ENCODE results near the gene BTBD9. TPM values are rescaled to one million over a fixed set of nuclear protein-coding genes. Genes with fewer than 3 reads are reported as not detected.

The BTBD9 gene
- total RNA-seq, 1 experiment from 2014 or later: 12.5 TPM

- H3K4me3 Mint-ChIP-seq (ENCODE audit: unreplicated experiment): no peak overlapping the region
These were observed 205.7 kb downstream of the BTBD9 start for GRCh38 chr6:38434051-38434450.

GRCh38 chr6:38432479-38432878 is 207.2 kb downstream of the BTBD9 start:
- no peak overlapping the region for H3K27ac Mint-ChIP-seq (ENCODE audit: low read depth, unreplicated experiment)
- H3K36me3 Mint-ChIP-seq (ENCODE audit: insufficient read depth, unreplicated experiment): no peaks in the 10 kb centered on the region
- TF ChIP-seq, protein P1, sequence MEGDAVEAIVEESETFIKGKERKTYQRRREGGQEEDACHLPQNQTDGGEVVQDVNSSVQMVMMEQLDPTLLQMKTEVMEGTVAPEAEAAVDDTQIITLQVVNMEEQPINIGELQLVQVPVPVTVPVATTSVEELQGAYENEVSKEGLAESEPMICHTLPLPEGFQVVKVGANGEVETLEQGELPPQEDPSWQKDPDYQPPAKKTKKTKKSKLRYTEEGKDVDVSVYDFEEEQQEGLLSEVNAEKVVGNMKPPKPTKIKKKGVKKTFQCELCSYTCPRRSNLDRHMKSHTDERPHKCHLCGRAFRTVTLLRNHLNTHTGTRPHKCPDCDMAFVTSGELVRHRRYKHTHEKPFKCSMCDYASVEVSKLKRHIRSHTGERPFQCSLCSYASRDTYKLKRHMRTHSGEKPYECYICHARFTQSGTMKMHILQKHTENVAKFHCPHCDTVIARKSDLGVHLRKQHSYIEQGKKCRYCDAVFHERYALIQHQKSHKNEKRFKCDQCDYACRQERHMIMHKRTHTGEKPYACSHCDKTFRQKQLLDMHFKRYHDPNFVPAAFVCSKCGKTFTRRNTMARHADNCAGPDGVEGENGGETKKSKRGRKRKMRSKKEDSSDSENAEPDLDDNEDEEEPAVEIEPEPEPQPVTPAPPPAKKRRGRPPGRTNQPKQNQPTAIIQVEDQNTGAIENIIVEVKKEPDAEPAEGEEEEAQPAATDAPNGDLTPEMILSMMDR (IDR thresholded peaks at IDR 0.05; ENCODE audit: unreplicated experiment): no peak
- CTCF ChIA-PET: interaction anchor here (0.5 to 0.6 kb wide), 2 partner anchors 566 to 1106 kb away, joined by 3 read pairs; no protein-coding TSS in a partner anchor
- peaks cover 14% of the 10 kb centered on the region for H3K4me1 Mint-ChIP-seq (ENCODE audit: insufficient read depth, unreplicated experiment)
- intact Hi-C loops (cut with micrococcal nuclease): no loop called here
- H3K9me3 Mint-ChIP-seq (ENCODE audit: unreplicated experiment): no peaks in the 10 kb centered on the region
- no TSS peak for BruUV-seq (replicated peaks)
- POLR2A ChIA-PET: interaction anchor here (0.8 kb wide), 1 partner anchor 61 kb away, joined by 4 read pairs; no protein-coding TSS in a partner anchor
- H3K4me3 Mint-ChIP-seq (ENCODE audit: unreplicated experiment): no peak overlapping the region
- no peaks in the 10 kb centered on the region for H3K27me3 Mint-ChIP-seq (ENCODE audit: insufficient read depth, unreplicated experiment)
- peak; percentile 39 for DNase-seq (ENCODE audit: unreplicated experiment)

More at GRCh38 chr6:38434051-38434450, 205.7 kb downstream of the BTBD9 start:
- Mint-ChIP-seq H3K27ac (ENCODE audit: low read depth, unreplicated experiment) (no peak overlapping the region), H3K9me3 (ENCODE audit: unreplicated experiment) (no peaks in the 10 kb centered on the region), H3K27me3 (ENCODE audit: insufficient read depth, unreplicated experiment) (no peaks in the 10 kb centered on the region), H3K36me3 (ENCODE audit: insufficient read depth, unreplicated experiment) (no peaks in the 10 kb centered on the region), H3K4me1 (ENCODE audit: insufficient read depth, unreplicated experiment) (peaks cover 14% of the 10 kb centered on the region)
- no TSS peak for BruUV-seq (replicated peaks)
- TF ChIP-seq, protein P1 (IDR thresholded peaks at IDR 0.05; ENCODE audit: unreplicated experiment): no peak
- ChIA-PET POLR2A (no interaction called here), CTCF (interaction anchor here (1.0 kb wide), 1 partner anchor 14 kb away, joined by 3 read pairs; no protein-coding TSS in a partner anchor)
- intact Hi-C loops (cut with micrococcal nuclease): no loop called here
- DNase-seq (ENCODE audit: unreplicated experiment): no peak

DNA sequence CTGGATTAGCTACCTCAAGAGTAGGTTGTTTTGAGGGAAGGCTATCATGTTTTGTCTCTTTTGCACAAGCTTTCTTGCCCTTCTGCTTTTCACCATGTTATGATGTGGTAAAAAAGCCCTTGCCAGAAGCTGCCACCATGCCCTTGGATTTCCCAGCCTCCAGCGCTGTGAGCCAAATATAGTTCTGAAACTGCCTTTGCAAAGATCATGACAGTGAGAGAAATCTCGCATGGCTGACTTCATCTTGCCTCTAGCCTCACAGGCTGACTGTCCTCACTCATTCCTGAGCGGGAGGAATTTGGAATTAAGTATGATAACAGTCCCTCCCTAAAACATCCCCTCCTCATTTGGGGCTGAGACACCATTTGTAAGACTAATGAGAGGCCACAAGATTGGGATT is 207.7 kb downstream of the BTBD9 start:
- no peak for DNase-seq (ENCODE audit: unreplicated experiment)
- Mint-ChIP-seq H3K9me3 (ENCODE audit: unreplicated experiment) (no peaks in the 10 kb centered on the region), H3K4me3 (ENCODE audit: unreplicated experiment) (no peak overlapping the region), H3K27ac (ENCODE audit: low read depth, unreplicated experiment) (no peak overlapping the region), H3K4me1 (ENCODE audit: insufficient read depth, unreplicated experiment) (peaks cover 14% of the 10 kb centered on the region), H3K36me3 (ENCODE audit: insufficient read depth, unreplicated experiment) (no peaks in the 10 kb centered on the region), H3K27me3 (ENCODE audit: insufficient read depth, unreplicated experiment) (no peaks in the 10 kb centered on the region)
- BruUV-seq (replicated peaks): no TSS peak
- ChIA-PET CTCF (interaction anchor here (0.5 to 0.6 kb wide), 2 partner anchors 566 to 1106 kb away, joined by 3 read pairs; no protein-coding TSS in a partner anchor), POLR2A (no interaction called here)
- intact Hi-C loops (cut with micrococcal nuclease): no loop called here
- TF ChIP-seq, protein P1 (IDR thresholded peaks at IDR 0.05; ENCODE audit: unreplicated experiment): no peak

DNA sequence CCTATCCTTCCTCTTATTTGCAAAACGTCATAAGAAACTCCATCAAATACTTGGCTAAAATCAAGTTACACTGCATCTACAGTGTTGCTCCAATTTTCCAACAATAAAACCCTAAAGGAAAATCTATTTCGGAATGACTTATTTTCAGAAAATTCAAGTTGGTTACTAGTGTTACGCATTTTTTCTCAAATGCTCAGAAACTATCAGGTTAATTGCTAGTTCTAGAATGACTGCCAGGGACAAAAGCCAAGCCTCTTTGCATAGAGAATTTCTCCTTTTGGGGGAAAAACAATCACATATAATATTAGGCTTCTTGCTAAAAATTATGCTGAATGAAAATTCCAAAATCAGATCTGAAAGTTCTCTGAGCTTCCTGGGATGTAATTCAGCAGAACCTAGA is 210.2 kb downstream of the BTBD9 start:
- Mint-ChIP-seq H3K4me3 (ENCODE audit: unreplicated experiment) (no peak overlapping the region), H3K36me3 (ENCODE audit: insufficient read depth, unreplicated experiment) (no peaks in the 10 kb centered on the region), H3K27ac (ENCODE audit: low read depth, unreplicated experiment) (no peak overlapping the region), H3K27me3 (ENCODE audit: insufficient read depth, unreplicated experiment) (no peaks in the 10 kb centered on the region), H3K9me3 (ENCODE audit: unreplicated experiment) (no peaks in the 10 kb centered on the region), H3K4me1 (ENCODE audit: insufficient read depth, unreplicated experiment) (peaks cover 14% of the 10 kb centered on the region)
- BruUV-seq (replicated peaks): no TSS peak
- ChIA-PET CTCF (no interaction called here), POLR2A (interaction anchor here (0.9 kb wide), 1 partner anchor 43 kb away, joined by 3 read pairs; no protein-coding TSS in a partner anchor)
- intact Hi-C loops (cut with micrococcal nuclease): no loop called here
- TF ChIP-seq, protein P1 (IDR thresholded peaks at IDR 0.05; ENCODE audit: unreplicated experiment): no peak
- no peak for DNase-seq (ENCODE audit: unreplicated experiment)
